ENCODE measurements around the gene MMD2.

Gene MMD2

DNA sequence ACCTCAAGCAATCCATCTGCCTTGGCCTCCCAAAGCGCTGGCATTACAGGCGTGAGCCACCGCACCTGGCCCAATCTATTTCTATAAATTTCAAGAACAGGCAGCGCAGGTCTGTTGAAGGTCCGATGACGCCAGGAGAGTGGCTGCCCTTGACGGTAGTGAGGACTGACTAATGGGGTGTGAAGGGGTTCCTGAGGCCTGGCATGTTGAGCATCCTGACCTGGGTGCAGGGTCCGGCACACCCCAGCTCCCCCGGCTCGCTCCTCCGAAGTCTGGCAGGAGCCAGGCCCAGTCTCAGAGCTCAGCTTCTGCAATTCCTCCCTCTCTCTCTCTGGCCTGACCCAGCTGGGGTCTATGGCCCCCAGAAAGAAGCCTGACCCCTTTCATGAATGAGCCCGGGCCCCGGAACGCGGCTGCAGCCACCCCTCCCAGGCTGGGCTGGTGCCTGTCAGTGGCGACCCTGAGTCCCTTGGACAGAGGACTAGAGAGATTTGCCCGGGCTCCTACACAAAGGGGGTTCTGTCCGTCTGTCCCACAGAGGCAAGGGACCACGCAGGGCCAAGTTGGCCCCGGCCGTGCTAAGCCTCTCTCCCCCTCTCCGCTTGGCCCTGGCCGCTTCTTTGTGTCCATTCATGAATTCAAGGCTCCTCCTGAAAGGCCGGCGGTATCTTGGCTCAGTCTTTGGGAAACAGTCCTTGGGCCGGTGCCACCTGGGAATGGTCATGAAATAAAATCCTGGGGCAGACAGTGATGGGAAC is 18.8 kb downstream of the MMD2 start:
- no peak for DNase-seq (ENCODE audit: low read depth)
- no peak overlapping the region for H3K4me3 ChIP-seq (replicated peaks; ENCODE audit: low read depth, low read length)
- TF ChIP-seq, protein P1, sequence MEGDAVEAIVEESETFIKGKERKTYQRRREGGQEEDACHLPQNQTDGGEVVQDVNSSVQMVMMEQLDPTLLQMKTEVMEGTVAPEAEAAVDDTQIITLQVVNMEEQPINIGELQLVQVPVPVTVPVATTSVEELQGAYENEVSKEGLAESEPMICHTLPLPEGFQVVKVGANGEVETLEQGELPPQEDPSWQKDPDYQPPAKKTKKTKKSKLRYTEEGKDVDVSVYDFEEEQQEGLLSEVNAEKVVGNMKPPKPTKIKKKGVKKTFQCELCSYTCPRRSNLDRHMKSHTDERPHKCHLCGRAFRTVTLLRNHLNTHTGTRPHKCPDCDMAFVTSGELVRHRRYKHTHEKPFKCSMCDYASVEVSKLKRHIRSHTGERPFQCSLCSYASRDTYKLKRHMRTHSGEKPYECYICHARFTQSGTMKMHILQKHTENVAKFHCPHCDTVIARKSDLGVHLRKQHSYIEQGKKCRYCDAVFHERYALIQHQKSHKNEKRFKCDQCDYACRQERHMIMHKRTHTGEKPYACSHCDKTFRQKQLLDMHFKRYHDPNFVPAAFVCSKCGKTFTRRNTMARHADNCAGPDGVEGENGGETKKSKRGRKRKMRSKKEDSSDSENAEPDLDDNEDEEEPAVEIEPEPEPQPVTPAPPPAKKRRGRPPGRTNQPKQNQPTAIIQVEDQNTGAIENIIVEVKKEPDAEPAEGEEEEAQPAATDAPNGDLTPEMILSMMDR (IDR thresholded peaks at IDR 0.05; ENCODE audit: low read length, missing control alignments): no peak

DNA sequence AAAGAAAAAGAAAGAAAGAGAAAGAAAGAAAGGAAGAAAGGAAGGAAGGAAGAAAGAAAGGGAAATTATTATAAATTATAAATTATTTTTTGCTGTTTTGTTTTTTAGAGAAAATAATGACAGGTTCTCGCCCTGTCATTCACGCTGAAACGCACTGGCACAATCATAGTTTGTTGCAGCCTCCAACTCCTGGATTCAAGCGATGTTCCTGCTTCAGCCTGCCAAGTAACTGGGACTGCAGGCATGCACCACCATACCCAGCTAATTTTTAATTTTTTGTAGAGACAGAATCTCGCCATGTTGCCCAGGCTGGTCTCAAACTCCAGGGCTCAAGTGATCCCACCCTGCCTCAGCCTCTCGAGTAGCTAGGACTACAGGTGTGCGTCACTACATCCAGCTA is 21.6 kb downstream of the MMD2 start:
- DNase-seq (ENCODE audit: low read depth): no peak

DNA sequence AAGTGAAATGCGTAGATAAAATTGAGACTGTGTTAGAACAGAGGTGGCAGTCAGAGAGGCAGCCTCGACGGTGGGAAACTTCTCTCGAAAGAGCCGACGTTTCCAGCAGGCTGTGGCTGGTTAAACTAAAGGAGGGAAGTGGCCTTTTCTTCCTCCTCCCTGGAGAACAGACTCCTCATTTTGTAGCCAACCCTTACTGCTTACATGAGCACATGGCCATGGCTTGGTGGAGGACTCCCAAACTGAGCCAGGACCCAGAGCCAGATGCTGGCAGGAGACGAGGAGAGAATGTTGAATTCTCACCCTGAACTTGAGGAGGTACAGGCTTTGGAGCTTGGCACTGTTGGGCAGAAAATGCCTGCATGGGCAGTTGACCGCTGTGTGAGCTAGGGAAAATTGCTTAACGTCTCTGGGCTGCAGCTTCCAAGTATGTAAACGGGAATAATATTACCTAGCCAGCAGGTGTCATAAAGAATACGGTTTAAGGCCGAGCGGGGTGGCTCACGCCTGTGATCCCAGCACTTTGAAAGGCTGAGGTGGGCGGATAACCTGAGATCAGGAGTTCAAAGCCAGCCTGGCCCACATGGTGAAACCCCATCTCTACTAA is 24.5 kb downstream of the MMD2 start:
- H3K4me3 ChIP-seq (replicated peaks; ENCODE audit: low read depth, low read length): no peak overlapping the region
- DNase-seq (ENCODE audit: low read depth): no peak
- TF ChIP-seq, protein P1 (IDR thresholded peaks at IDR 0.05; ENCODE audit: low read length, missing control alignments): no peak

More for the DNA sequence above, 21.6 kb downstream of the MMD2 start:
- TF ChIP-seq, protein P1 (IDR thresholded peaks at IDR 0.05; ENCODE audit: low read length, missing control alignments): no peak
- no peak overlapping the region for H3K4me3 ChIP-seq (replicated peaks; ENCODE audit: low read depth, low read length)

DNA sequence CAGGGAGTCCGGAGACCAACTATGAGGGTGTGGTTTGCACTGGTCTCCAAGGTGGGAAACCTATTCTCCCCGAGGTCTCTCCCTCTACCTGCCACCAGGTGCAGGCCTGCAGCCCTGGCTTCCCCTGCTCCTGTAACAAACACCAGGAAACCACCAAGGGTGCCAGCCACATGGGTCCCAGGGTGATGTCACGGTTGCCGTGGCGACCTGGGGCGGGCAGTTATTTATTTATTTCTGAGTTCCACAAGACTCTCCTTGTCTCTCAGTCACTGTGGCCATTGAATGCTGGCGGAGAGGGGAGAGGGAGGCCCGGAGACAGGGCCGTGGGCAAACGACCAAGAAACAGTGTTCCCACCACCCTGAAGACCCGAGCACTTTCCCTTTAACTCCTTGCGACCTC is 27.0 kb downstream of the MMD2 start:
- no peak for DNase-seq (ENCODE audit: low read depth)
- H3K4me3 ChIP-seq (replicated peaks; ENCODE audit: low read depth, low read length): no peak overlapping the region

DNA sequence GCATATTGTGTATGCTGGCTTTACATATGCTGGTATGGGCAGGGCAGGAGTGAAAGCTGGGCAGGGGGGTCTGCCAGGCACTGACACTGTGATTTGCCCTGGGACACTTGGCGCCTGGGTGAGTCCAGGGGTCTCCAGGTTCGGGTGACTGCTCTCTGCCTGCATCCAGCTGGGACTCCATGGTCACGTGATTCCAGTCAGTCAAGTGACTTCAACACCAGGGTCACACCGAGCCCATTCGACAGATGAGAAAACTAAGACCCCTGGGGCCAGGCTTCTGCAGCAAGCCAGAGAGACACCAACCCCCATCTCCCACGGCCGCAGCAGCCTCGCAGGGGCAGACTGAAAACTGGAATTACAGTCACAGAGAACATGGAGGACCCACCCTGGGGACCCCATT is 30.0 kb downstream of the MMD2 start:
- TF ChIP-seq, protein P1 (IDR thresholded peaks at IDR 0.05; ENCODE audit: low read length, missing control alignments): no peak
- DNase-seq (ENCODE audit: low read depth): no peak

More for the DNA sequence above, 27.0 kb downstream of the MMD2 start:
- TF ChIP-seq, protein P1 (IDR thresholded peaks at IDR 0.05; ENCODE audit: low read length, missing control alignments): no peak

DNA sequence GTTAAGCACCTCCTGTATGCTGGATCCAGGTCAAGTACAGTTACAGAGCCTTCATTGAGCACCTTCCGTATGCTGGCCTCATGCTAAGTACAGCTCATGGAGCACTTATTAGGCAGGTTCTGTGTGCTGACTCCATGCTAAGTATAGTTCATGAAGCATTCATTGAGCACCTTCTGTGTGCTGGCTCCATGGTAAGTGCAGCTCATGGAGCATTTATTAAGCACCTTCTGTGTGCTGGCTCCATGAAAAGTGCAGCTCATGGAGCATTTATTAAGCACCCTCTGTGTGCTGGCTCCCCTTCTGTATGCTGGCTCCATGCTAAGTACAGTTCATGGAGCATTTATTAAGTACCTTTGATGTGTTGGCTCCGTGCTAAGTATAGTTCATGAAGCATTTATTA is 30.5 kb downstream of the MMD2 start:
- H3K4me3 ChIP-seq (replicated peaks; ENCODE audit: low read depth, low read length): no peak overlapping the region
- TF ChIP-seq, protein P1 (IDR thresholded peaks at IDR 0.05; ENCODE audit: low read length, missing control alignments): no peak
- no peak for DNase-seq (ENCODE audit: low read depth)

More for the DNA sequence above, 30.0 kb downstream of the MMD2 start:
- H3K4me3 ChIP-seq (replicated peaks; ENCODE audit: low read depth, low read length): no peak overlapping the region
